ENCODE measurements around the gene MIA2. TPM values are rescaled to one million over a fixed set of nuclear protein-coding genes. Genes with fewer than 3 reads are reported as not detected.

MIA2 gene
- total and polyA plus RNA-seq, 9 donors = 11.7 to 21.9 (median 19.5) TPM

DNA sequence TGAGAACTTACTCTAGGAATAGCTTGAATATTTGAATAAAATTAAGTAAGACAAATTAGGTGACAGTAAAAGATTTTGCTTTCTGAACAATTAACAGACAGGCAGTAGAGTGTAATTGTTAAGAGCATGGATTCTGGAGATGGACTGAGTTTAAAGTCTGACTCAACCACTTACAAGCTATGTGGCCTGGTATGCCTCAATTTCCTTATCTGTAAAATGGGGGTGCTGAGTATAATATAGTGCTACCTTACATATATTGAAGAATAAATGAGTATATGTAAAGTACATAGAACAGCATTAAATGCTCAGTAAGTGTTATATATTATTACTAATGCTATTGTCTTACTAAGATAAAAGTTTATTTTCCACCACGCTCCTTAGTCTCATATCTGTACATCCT is 7.1 kb downstream of the MIA2 start:
- WGBS, 3 donors = 93 to 95% (median 94%) methylated on average over 1 of the region's 1 CpG
- no peak for DNase-seq
- no peaks in the 10 kb centered on the region for H3K36me3 ChIP-seq
- intact Hi-C loops (cut with DNase I) = no loop called here
- TF ChIP-seq, protein P1, sequence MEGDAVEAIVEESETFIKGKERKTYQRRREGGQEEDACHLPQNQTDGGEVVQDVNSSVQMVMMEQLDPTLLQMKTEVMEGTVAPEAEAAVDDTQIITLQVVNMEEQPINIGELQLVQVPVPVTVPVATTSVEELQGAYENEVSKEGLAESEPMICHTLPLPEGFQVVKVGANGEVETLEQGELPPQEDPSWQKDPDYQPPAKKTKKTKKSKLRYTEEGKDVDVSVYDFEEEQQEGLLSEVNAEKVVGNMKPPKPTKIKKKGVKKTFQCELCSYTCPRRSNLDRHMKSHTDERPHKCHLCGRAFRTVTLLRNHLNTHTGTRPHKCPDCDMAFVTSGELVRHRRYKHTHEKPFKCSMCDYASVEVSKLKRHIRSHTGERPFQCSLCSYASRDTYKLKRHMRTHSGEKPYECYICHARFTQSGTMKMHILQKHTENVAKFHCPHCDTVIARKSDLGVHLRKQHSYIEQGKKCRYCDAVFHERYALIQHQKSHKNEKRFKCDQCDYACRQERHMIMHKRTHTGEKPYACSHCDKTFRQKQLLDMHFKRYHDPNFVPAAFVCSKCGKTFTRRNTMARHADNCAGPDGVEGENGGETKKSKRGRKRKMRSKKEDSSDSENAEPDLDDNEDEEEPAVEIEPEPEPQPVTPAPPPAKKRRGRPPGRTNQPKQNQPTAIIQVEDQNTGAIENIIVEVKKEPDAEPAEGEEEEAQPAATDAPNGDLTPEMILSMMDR (IDR thresholded peaks at IDR 0.05) = no peak
- TF ChIP-seq EP300 (IDR thresholded peaks at IDR 0.05) (no peak), POLR2A (IDR thresholded peaks at IDR 0.05) (no peak)
- no peaks in the 10 kb centered on the region for H3K9me3 ChIP-seq
- no peak overlapping the region for H3K27ac ChIP-seq
- no peak overlapping the region for H3K4me3 ChIP-seq
- no peaks in the 10 kb centered on the region for H3K4me1 ChIP-seq (ENCODE audit: insufficient read depth)
- no peaks in the 10 kb centered on the region for H3K27me3 ChIP-seq

DNA sequence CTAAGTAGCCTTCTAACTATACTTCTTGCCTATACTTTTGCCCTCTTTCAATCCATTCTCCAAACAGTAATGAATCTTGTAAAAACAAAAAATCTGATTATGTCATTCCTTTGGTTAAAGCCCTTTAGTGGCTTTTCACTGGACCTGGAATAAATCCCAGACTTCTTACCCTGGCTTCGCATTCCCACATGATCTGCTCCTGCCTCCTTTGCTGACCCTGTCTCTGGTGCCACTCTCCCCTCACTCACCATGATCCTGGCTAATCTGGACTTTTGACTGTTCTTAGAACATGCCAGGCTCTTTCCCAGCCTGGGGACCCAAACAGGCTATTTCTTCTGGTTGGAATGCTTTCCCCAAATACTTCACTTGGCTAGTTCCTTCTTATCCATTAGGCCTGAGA is 7.9 kb downstream of the MIA2 start:
- Histone ChIP-seq H3K4me1 (ENCODE audit: insufficient read depth) (no peaks in the 10 kb centered on the region), H3K4me3 (no peak overlapping the region)

DNA sequence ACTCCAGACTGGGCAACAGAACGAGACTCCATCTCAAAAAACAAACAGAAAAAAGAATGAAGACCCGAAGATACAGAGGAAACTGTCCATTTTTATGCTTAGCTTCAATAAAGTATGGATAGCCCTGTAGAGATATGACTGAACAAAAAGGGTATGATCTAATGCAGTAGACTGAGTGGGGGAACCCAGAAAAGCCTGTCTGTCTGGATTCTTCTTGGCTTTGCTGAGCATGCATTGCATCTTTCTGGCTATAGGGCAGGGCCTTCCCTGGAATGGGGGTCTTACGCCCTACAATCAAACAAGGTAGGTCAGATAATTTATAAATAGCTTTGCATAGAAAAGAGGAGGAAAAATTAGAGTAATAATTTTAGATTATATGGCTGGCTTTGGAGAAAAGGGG is 10.1 kb downstream of the MIA2 start:
- 77 to 90% (median 90%) methylated on average over 3 of the region's 3 CpGs for WGBS, 3 donors
- no peak overlapping the region for H3K27ac ChIP-seq
- no peaks in the 10 kb centered on the region for H3K9me3 ChIP-seq
- H3K27me3 ChIP-seq = no peaks in the 10 kb centered on the region
- no peak overlapping the region for H3K4me3 ChIP-seq
- no peak for DNase-seq
- H3K4me1 ChIP-seq (ENCODE audit: insufficient read depth) = no peaks in the 10 kb centered on the region
- TF ChIP-seq EP300 (IDR thresholded peaks at IDR 0.05) = no peak
- TF ChIP-seq, protein P1 (IDR thresholded peaks at IDR 0.05) = no peak
- H3K36me3 ChIP-seq = no peaks in the 10 kb centered on the region
- intact Hi-C loops (cut with DNase I) = no loop called here

More for the DNA sequence above, 7.9 kb downstream of the MIA2 start:
- H3K36me3 ChIP-seq = no peaks in the 10 kb centered on the region
- H3K9me3 ChIP-seq = no peaks in the 10 kb centered on the region
- intact Hi-C loops (cut with DNase I) = no loop called here
- no peak overlapping the region for H3K27ac ChIP-seq
- TF ChIP-seq, protein P1 (IDR thresholded peaks at IDR 0.05) = no peak
- TF ChIP-seq EP300 (IDR thresholded peaks at IDR 0.05) (no peak), POLR2A (IDR thresholded peaks at IDR 0.05) (no peak)
- 73 to 84% (median 80%) methylated on average over 1 of the region's 1 CpG for WGBS, 3 donors
- H3K27me3 ChIP-seq = no peaks in the 10 kb centered on the region
- DNase-seq = no peak

DNA sequence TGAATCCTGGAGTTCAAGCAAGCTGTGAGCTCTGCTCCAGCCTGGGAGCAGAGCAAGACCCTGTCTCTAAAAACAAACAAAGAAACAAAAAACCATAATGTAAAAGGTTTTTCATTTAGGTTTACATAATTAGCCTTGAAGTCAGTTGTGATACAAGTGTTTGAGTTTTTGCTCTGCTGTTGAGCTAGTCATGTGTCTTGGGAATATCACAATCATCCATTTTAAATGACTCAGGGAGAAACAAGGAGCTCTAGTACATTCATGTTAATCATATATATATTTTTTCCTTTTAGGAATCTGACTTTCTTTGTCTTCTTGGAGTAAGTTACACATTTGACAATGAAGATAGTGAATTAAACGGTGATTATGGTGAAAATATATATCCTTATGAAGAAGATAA is 12.9 kb downstream of the MIA2 start:
- Histone ChIP-seq H3K4me3 (no peak overlapping the region), H3K27ac (no peak overlapping the region), H3K4me1 (ENCODE audit: insufficient read depth) (no peaks in the 10 kb centered on the region), H3K36me3 (no peaks in the 10 kb centered on the region), H3K27me3 (no peaks in the 10 kb centered on the region), H3K9me3 (no peaks in the 10 kb centered on the region)
- no peak for DNase-seq
- intact Hi-C loops (cut with DNase I) = no loop called here
- WGBS, 3 donors = 76 to 86% (median 85%) methylated on average over 1 of the region's 1 CpG
- TF ChIP-seq EP300 (IDR thresholded peaks at IDR 0.05) = no peak
- TF ChIP-seq, protein P1 (IDR thresholded peaks at IDR 0.05) = no peak
- TF ChIP-seq POLR2A (IDR thresholded peaks at IDR 0.05) = no peak

DNA sequence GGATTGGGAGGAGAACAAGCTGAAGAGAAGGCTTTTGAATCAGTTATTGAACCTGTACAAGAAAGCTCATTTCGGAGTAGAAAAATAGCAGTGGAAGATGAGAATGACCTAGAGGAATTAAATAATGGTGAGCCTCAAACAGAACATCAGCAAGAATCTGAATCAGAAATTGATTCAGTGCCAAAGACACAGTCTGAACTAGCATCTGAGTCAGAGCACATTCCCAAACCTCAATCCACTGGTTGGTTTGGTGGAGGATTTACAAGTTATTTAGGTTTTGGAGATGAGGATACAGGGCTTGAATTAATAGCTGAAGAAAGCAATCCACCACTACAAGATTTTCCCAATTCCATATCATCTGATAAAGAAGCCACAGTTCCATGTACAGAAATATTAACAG is 13.5 kb downstream of the MIA2 start:
- no peaks in the 10 kb centered on the region for H3K36me3 ChIP-seq
- H3K27ac ChIP-seq = no peak overlapping the region
- WGBS, 3 donors = 93 to 100% (median 96%) methylated on average over 1 of the region's 1 CpG
- H3K4me3 ChIP-seq = no peak overlapping the region
- no peaks in the 10 kb centered on the region for H3K27me3 ChIP-seq
- H3K9me3 ChIP-seq = no peaks in the 10 kb centered on the region
- DNase-seq = no peak
- intact Hi-C loops (cut with DNase I) = no loop called here
- TF ChIP-seq, protein P1 (IDR thresholded peaks at IDR 0.05) = no peak
- no peak for TF ChIP-seq EP300 (IDR thresholded peaks at IDR 0.05)
- no peaks in the 10 kb centered on the region for H3K4me1 ChIP-seq (ENCODE audit: insufficient read depth)

Measured in ovary (tissue), 9 donors.